ENCODE data around the gene SWAP70. TPM values are rescaled to one million over a fixed set of nuclear protein-coding genes. Genes with fewer than 3 reads are reported as not detected.

Gene SWAP70
- total and polyA plus RNA-seq, 10 of the 15 experiments (the other 5 are each of a cell fraction or from before 2014, with no cell fraction given) = 20.6 to 62.4 (median 41.7) TPM

Other genes with a start within 250 kb of the SWAP70 start
- 15.3 and 20.0 TPM in 2 replicates for gene ZNF143, start 203.1 kb upstream of the SWAP70 start, total RNA-seq (2014; rRNA removed)
- gene ZNF143, start 203.1 kb upstream of the SWAP70 start, total RNA-seq (2014; rRNA removed; fragmentation: Illumina TruSeq; extraction: Trizol) = 25.4 and 29.5 TPM in 2 replicates
- gene ZNF143, start 203.1 kb upstream of the SWAP70 start, total RNA-seq (2021) = 18.5 and 22.1 TPM in 2 replicates
- gene ZNF143, start 203.1 kb upstream of the SWAP70 start, polyA plus RNA-seq (2011; rRNA removed) = 33.9 and 48.7 TPM in 2 replicates
- gene ZNF143, start 203.1 kb upstream of the SWAP70 start, polyA plus RNA-seq (2014; fragmentation: Illumina TruSeq; extraction: Trizol) = 20.3 and 25.0 TPM in 2 replicates
- 10 to 100 TPM; 16.1 to 18.3 TPM for gene ZNF143, start 203.1 kb upstream of the SWAP70 start, polyA plus RNA-seq (2014; fragmentation: Nextera tagmentation; extraction: Ambion mirVana)
- gene ZNF143, start 203.1 kb upstream of the SWAP70 start, polyA plus RNA-seq (2014; rRNA removed) = 13.6 and 16.0 TPM in 2 replicates
- 10 to 100 TPM; 20.6 to 21.8 TPM for gene ZNF143, start 203.1 kb upstream of the SWAP70 start, polyA plus RNA-seq (2016; fragmentation: Nextera tagmentation; extraction: Ambion mirVana)
- 53.9 and 58.4 TPM in 2 replicates for gene WEE1, start 90.4 kb upstream of the SWAP70 start, total RNA-seq (2014; rRNA removed)
- gene WEE1, start 90.4 kb upstream of the SWAP70 start, total RNA-seq (2014; rRNA removed; fragmentation: Illumina TruSeq; extraction: Trizol) = 51.1 and 51.4 TPM in 2 replicates
- 51.7 and 58.0 TPM in 2 replicates for gene WEE1, start 90.4 kb upstream of the SWAP70 start, total RNA-seq (2021)
- gene WEE1, start 90.4 kb upstream of the SWAP70 start, polyA plus RNA-seq (2011; rRNA removed) = 54.1 and 71.9 TPM in 2 replicates
- gene WEE1, start 90.4 kb upstream of the SWAP70 start, polyA plus RNA-seq (2014; fragmentation: Illumina TruSeq; extraction: Trizol) = 69.5 and 84.0 TPM in 2 replicates
- gene WEE1, start 90.4 kb upstream of the SWAP70 start, polyA plus RNA-seq (2014; fragmentation: Nextera tagmentation; extraction: Ambion mirVana) = 10 to 100 TPM; 20.6 to 22.2 TPM
- gene WEE1, start 90.4 kb upstream of the SWAP70 start, polyA plus RNA-seq (2014; rRNA removed) = 39.6 and 41.0 TPM in 2 replicates
- 10 to 100 TPM; 13.8 to 28.0 TPM for gene WEE1, start 90.4 kb upstream of the SWAP70 start, polyA plus RNA-seq (2016; fragmentation: Nextera tagmentation; extraction: Ambion mirVana)

Data from GM12878 (cell line).